GM19328 (cell line): ENCODE results near the gene PRKCZ.

Experiments
- ATAC-seq: cut with Tn5 transposase; IDR thresholded peaks from one replicate; pipeline ENCODE4 v1.9.1; 2021; ENCODE audit warnings: mild to moderate bottlenecking, moderate library complexity; ENCODE audit not compliant: unreplicated experiment

The PRKCZ gene

GRCh38 chr1:2185880-2186855, 136.0 kb downstream of the PRKCZ start:
- ATAC-seq: no peak

- ATAC-seq: no peak
Measured at GRCh38 chr1:2186901-2187300, 136.7 kb downstream of the PRKCZ start.

GRCh38 chr1:2187619-2188018, 137.4 kb downstream of the PRKCZ start:
- ATAC-seq: no peak

- no peak for ATAC-seq
Measured at GRCh38 chr1:2188336-2188735, 138.1 kb downstream of the PRKCZ start.

GRCh38 chr1:2189459-2190425, 139.5 kb downstream of the PRKCZ start:
- ATAC-seq: peak; percentile 51

- no peak for ATAC-seq
Measured at GRCh38 chr1:2190491-2190976, 140.3 kb downstream of the PRKCZ start.

GRCh38 chr1:2192031-2192995, 142.1 kb downstream of the PRKCZ start:
- ATAC-seq: no peak

- no peak for ATAC-seq
Measured at GRCh38 chr1:2193514-2194281, 143.5 kb downstream of the PRKCZ start.

GRCh38 chr1:2194319-2194897, 144.2 kb downstream of the PRKCZ start, which contains the start of gene FAAP20:
Gene FAAP20 (minus strand): TSS chr1:2194772. CDS start chr1:2194749, 23 bp downstream.
- ATAC-seq: peak; percentile 47

- ATAC-seq: peak; percentile 53
Measured at GRCh38 chr1:2194898-2195673, 144.9 kb downstream of the PRKCZ start.

- no peak for ATAC-seq
Measured at GRCh38 chr1:2195785-2196184, 145.6 kb downstream of the PRKCZ start.

GRCh38 chr1:2196901-2197638, 146.9 kb downstream of the PRKCZ start:
- ATAC-seq: no peak

GRCh38 chr1:2197707-2198165, 147.5 kb downstream of the PRKCZ start:
- no peak for ATAC-seq

GRCh38 chr1:2198571-2198970, 148.4 kb downstream of the PRKCZ start:
- no peak for ATAC-seq

GRCh38 chr1:2199042-2199810, 149.0 kb downstream of the PRKCZ start:
- ATAC-seq: no peak

GRCh38 chr1:2200308-2200943, 150.2 kb downstream of the PRKCZ start:
- ATAC-seq: no peak
